HAP-1 (cell line): ENCODE data around the gene HMCN1.

ENCODE experiments used
- DNase-seq, 2 experiments: peaks; one replicate each; pipeline ENCODE4 v3.0.0-alpha.2; 2016 to 2020; ENCODE audit warnings: low spot score in 2 of 2
- H3K27me3 ChIP-seq: fragments of 250-450 bp; sonication (Bioruptor Pico); 2 replicates; pipeline ENCODE4 v1.5.1; 2020; ENCODE audit warnings: low read depth, mild to moderate bottlenecking, moderate library complexity
- H3K36me3 ChIP-seq: fragments of 250-450 bp; sonication (Bioruptor Pico); replicated peaks from 2 replicates; pipeline ENCODE4 v1.5.1; 2020; ENCODE audit warnings: mild to moderate bottlenecking
- H3K4me1 ChIP-seq: fragments of 250-450 bp; sonication (Bioruptor Pico); 2 replicates; pipeline ENCODE4 v1.5.1; 2020; ENCODE audit warnings: mild to moderate bottlenecking
- H3K4me3 ChIP-seq: fragments of 250-450 bp; sonication (Bioruptor Pico); 2 replicates; pipeline ENCODE4 v1.5.1; 2020; ENCODE audit warnings: mild to moderate bottlenecking, moderate library complexity
- H3K9me3 ChIP-seq: fragments of 250-450 bp; sonication (Bioruptor Pico); 2 replicates; pipeline ENCODE4 v1.5.1; 2020; ENCODE audit warnings: mild to moderate bottlenecking, moderate library complexity
- in situ Hi-C: fragments of 300-500 bp; cut with MboI; formaldehyde crosslinking; loops from 3 replicates; pipeline ENCODE4 v1.14.3; 2020; ENCODE audit warnings: low sequenced_read_pairs, inconsistent platforms, mixed read lengths

Gene HMCN1

DNA sequence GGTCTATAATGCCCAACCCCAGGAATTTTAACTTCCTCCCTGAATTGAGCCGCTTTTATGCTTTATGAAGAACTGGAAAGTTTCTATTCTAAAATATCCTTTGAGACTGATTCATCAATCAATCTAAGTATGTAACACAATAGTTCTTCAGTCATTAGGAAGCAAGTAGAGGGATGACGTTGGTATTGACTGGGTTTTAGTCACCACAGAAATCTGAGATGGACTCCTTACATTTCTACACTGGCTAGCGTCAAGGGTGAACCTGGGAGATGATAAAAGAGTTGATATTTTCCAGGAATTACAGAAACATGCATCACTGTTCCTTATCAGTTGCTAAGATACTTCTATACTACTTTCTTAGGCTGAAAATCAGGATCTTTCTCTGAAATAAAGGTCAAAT is 308.0 kb downstream of the HMCN1 start:
- Histone ChIP-seq H3K36me3 (no peaks in the 10 kb centered on the region), H3K4me3 (no peak overlapping the region), H3K4me1 (no peaks in the 10 kb centered on the region), H3K9me3 (no peaks in the 10 kb centered on the region), H3K27me3 (no peaks in the 10 kb centered on the region; the same call in 1 of the 2 replicates)
- DNase-seq, result no peak
- in situ Hi-C loops, result no loop called here

DNA sequence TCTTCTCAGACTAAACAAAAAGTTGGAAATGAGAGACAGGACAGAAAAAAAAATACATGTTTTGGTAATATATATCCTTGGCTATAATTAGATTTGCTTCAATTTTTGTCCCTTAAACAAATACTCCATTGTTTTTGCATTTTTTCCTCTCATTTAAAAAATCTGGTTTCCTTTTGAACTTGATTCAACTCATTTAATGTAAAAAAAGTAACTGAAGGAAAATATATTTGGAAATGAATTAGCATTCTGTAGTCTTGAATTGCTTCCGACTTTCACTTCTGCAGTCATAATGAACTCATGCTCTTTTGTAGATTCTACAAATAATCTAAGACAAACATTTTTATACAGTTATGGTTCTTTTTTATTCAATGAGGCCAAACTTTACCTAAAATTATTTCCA is 309.1 kb downstream of the HMCN1 start:
- Histone ChIP-seq H3K9me3 (no peaks in the 10 kb centered on the region), H3K27me3 (no peaks in the 10 kb centered on the region; the same call in 1 of the 2 replicates), H3K36me3 (no peaks in the 10 kb centered on the region), H3K4me1 (no peaks in the 10 kb centered on the region), H3K4me3 (no peak overlapping the region)
- no peak for DNase-seq
- in situ Hi-C loops, result no loop called here

DNA sequence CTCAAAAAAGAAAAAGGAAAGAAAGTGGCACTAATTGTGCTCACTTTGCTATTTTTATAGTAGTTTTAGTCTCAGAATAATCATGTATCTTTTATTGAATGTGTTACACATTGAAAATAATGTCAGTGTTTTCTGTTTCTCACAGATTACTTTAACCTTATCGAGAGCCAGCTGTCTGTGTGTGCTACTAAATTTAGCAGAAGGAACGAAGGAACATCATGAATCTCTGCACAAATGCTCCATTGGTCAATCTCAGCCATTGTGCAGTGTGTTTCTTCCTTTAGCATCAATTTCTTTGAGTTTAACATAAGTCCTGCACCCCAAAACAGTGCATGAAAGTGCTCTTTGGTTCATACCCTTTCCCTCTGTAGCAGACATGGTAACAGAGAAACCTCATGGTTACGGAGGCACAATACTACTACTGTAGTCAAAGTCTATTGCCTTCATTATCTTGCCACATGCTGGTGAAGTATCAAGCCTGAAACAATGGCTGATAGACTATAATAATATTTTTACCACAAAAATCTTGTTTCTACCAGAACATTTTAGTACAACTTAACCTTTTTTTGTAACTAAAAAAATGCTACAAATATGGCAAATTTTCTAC is 310.0 kb downstream of the HMCN1 start:
- H3K27me3 ChIP-seq, result no peaks in the 10 kb centered on the region
- no peaks in the 10 kb centered on the region for H3K9me3 ChIP-seq
- H3K36me3 ChIP-seq, result no peaks in the 10 kb centered on the region
- H3K4me1 ChIP-seq, result no peaks in the 10 kb centered on the region
- in situ Hi-C loops, result no loop called here
- H3K4me3 ChIP-seq, result no peak overlapping the region
- no peak for DNase-seq

DNA sequence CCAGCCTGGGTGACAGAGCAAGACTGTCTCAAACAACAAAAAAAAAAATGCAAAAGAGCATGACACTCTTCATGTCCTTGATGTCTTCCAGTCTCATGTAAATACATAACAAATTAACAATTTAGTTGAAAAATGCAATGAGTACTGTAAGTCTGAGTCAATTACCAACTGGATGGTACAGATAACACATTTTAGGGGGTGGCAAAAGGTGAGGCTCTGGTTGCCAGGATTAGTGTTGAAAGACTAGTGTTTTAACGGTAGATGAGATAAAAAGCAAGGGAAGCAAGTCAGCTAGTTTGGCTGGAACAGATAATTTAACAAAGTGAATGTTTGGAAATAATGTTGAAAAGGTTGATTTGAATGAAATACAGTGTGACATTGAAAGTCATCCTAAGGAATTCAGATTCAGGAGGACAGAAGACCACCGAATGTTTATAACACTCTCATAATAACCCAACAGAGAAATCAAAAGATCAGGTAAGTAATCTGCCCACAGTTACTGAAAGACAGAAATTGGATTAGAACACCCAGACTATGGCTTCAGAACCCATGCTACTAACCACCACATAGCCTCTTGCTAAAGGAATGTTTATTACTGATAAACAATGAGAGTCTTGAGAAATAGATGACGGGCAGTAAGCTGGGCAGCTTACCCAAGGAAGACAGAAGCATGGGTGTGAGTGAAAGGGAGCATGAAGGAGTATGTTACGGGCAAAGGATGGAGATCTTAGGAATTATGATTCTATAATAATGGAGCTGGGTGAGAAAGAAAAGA is 312.4 kb downstream of the HMCN1 start:
- no peaks in the 10 kb centered on the region for H3K36me3 ChIP-seq
- no peak overlapping the region for H3K4me3 ChIP-seq
- no peaks in the 10 kb centered on the region for H3K9me3 ChIP-seq
- in situ Hi-C loops, result no loop called here
- H3K27me3 ChIP-seq, result no peaks in the 10 kb centered on the region
- no peak for DNase-seq
- H3K4me1 ChIP-seq, result no peaks in the 10 kb centered on the region

DNA sequence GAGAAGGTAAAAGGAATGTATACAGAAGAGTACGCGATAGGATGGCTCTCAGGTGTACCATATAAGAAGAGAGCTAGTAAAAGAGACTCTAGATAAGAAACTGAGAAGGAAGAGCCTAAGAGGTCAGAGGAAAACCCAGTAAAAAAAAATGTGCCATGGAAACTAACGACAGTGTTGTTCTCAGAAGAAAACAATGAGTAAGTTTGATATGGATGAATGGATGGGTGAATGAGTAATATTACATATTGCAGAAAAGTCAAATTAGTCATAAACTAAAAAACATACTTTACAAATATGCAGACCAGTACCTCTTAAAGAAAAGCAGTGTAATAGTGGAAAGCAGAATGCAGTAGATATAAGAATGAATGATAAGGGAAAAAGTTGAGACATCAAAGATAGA is 316.2 kb downstream of the HMCN1 start:
- H3K27me3 ChIP-seq, result no peaks in the 10 kb centered on the region
- H3K9me3 ChIP-seq, result no peaks in the 10 kb centered on the region
- in situ Hi-C loops, result no loop called here
- no peak for DNase-seq
- no peaks in the 10 kb centered on the region for H3K4me1 ChIP-seq
- no peaks in the 10 kb centered on the region for H3K36me3 ChIP-seq
- H3K4me3 ChIP-seq, result no peak overlapping the region

DNA sequence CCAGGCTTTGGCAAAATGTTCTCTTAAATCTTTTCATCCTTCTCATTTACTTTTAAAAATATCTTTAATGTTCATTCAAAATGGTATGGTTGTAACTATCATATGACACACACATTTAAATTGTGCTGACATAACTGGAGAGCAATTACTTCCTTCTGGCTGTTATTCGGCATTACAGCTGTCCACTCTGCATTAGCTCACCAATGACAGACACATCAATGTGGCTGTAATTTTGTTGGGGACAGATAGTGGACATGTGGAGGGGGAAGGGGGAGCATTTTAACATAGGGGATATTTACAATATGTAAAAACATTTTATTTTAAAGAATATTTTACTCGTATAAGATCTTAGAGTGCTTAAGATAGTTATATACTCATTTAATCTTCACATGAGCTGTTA is 319.8 kb downstream of the HMCN1 start:
- H3K4me1 ChIP-seq, result no peaks in the 10 kb centered on the region
- no peak overlapping the region for H3K4me3 ChIP-seq
- no peak for DNase-seq
- in situ Hi-C loops, result no loop called here
- H3K9me3 ChIP-seq, result no peaks in the 10 kb centered on the region
- no peaks in the 10 kb centered on the region for H3K36me3 ChIP-seq
- H3K27me3 ChIP-seq, result peaks cover 5% of the 10 kb centered on the region; the same call in 1 of the 2 replicates

DNA sequence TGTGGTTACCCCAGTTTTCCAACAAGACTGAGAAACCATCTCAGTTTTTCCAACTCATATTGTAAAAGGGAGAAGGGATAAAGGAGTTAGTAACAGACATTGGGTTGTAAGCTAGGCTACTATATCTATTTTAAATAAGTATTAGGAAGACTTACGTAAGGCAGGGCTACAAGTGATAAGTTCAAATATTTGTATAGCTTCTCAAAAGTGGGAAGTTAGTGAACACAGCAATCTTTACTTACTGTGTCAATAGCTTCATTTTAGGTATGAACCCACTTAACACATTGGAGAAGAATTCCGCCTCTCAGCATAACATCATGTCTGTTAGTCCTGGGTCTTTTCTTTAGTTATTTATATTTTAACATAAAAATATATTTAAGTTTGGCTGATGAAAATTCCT is 320.7 kb downstream of the HMCN1 start:
- peaks cover 5% of the 10 kb centered on the region; the same call in 1 of the 2 replicates for H3K27me3 ChIP-seq
- DNase-seq, result no peak
- no peak overlapping the region for H3K4me3 ChIP-seq
- no peaks in the 10 kb centered on the region for H3K36me3 ChIP-seq
- no peaks in the 10 kb centered on the region for H3K9me3 ChIP-seq
- H3K4me1 ChIP-seq, result no peaks in the 10 kb centered on the region
- in situ Hi-C loops, result no loop called here

DNA sequence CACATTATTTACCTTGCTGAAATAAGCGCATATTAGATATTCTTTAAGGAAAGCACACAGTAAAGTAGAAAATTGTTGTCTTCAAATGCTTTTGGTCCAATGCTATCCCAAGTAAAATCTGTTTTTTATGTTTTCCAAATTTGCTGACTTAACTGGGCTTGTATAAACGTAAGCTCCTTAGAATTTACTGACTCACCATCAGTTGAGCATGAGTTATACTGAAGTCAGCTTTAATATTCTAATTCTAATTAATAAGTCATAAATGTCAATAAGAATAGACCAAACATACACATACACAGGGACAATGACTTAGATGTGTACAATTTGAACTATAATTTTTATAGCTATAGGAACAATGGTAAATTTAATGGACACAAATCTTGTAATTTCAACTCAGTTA is 321.7 kb downstream of the HMCN1 start:
- no peaks in the 10 kb centered on the region for H3K4me1 ChIP-seq
- H3K9me3 ChIP-seq, result no peaks in the 10 kb centered on the region
- DNase-seq, result no peak
- peaks cover 5% of the 10 kb centered on the region; the same call in 1 of the 2 replicates for H3K27me3 ChIP-seq
- H3K36me3 ChIP-seq, result no peaks in the 10 kb centered on the region
- H3K4me3 ChIP-seq, result no peak overlapping the region
- in situ Hi-C loops, result no loop called here

DNA sequence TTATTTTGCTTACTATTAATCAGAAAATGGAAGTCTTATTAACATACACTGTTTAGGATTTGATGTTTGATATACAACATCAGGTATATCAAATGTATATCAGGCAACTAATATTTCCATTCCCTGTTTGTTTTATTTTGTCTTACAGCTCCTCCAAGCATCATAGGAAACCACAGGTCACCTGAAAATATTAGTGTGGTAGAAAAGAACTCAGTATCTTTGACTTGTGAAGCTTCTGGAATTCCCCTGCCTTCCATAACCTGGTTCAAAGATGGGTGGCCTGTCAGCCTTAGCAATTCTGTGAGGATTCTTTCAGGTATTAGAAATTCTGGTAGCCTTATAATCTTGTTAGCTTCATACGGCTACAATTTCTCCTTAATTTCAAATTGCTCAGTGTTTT is 322.9 kb downstream of the HMCN1 start:
- Histone ChIP-seq H3K36me3 (no peaks in the 10 kb centered on the region), H3K27me3 (peaks cover 5% of the 10 kb centered on the region; the same call in 1 of the 2 replicates)
- no peak for DNase-seq

DNA sequence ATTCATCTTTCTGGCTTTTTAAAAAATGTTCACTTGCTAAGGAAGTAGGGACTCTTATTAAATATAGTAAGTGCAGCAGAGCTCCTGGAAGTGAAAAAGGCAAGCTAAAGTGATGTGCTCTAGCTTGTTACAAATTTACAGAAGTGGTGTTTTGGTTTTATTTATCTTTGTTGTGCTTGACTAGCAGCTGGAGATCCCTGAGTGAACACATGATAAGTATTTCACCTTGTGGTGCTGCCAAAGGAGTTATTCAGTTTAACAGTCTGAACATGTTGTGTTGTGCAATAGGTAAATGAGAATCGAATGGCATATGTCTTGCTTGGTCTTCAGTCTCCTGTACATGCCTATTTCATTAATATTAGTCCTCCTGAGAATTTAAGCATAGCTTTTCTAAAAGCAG is 325.1 kb downstream of the HMCN1 start:
- Histone ChIP-seq H3K36me3 (no peaks in the 10 kb centered on the region), H3K9me3 (no peaks in the 10 kb centered on the region), H3K27me3 (peaks cover 5% of the 10 kb centered on the region; the same call in 1 of the 2 replicates), H3K4me1 (no peaks in the 10 kb centered on the region), H3K4me3 (no peak overlapping the region)
- DNase-seq, result no peak
- in situ Hi-C loops, result no loop called here

More for the DNA sequence above, 322.9 kb downstream of the HMCN1 start:
- Histone ChIP-seq H3K4me1 (no peaks in the 10 kb centered on the region), H3K4me3 (no peak overlapping the region), H3K9me3 (no peaks in the 10 kb centered on the region)
- in situ Hi-C loops, result no loop called here

DNA sequence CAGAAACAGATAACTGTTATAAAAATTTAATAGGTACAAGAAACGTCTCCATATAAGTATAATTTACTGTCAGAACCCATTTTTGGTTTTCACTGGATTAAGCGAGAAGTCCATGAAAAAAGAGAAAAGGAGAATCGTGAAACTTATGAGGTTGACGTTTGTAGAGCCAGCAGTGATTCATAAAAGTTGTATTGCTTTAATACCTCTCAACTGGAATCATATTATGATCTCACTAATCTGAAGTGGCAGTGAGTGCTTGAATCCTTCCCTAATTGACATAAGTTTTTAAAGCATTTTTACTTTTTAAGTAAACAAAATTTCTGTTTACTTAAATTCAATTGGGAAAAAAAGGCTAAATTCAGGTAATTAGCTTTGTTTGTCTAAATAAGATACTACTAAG is 325.6 kb downstream of the HMCN1 start:
- H3K4me1 ChIP-seq, result no peaks in the 10 kb centered on the region
- in situ Hi-C loops, result no loop called here
- no peak for DNase-seq

DNA sequence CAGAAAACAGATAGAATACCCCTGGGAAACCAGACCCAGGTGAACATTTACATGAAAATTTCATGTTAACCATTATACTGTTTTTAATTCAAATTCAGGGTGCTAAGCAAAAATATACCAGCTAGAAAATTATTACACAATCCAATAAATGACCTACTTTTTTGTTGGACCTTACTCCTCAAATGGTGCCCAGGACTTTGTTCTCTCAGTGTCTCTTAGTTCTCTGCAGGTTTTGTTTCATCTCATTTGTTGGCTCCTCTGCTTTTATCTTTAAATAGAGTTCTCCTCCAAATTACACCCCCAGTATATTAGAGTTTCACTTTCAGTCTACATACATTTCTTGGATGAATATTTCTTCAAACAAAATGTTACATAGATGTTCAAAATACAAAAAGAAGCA is 326.0 kb downstream of the HMCN1 start:
- H3K9me3 ChIP-seq, result no peaks in the 10 kb centered on the region
- H3K4me1 ChIP-seq, result no peaks in the 10 kb centered on the region
- DNase-seq, result no peak
- in situ Hi-C loops, result no loop called here
- H3K27me3 ChIP-seq, result peaks cover 5% of the 10 kb centered on the region; the same call in 1 of the 2 replicates
- no peaks in the 10 kb centered on the region for H3K36me3 ChIP-seq
- H3K4me3 ChIP-seq, result no peak overlapping the region

More for the DNA sequence above, 325.6 kb downstream of the HMCN1 start:
- H3K27me3 ChIP-seq, result peaks cover 5% of the 10 kb centered on the region; the same call in 1 of the 2 replicates
- no peak overlapping the region for H3K4me3 ChIP-seq
- H3K9me3 ChIP-seq, result no peaks in the 10 kb centered on the region
- H3K36me3 ChIP-seq, result no peaks in the 10 kb centered on the region

DNA sequence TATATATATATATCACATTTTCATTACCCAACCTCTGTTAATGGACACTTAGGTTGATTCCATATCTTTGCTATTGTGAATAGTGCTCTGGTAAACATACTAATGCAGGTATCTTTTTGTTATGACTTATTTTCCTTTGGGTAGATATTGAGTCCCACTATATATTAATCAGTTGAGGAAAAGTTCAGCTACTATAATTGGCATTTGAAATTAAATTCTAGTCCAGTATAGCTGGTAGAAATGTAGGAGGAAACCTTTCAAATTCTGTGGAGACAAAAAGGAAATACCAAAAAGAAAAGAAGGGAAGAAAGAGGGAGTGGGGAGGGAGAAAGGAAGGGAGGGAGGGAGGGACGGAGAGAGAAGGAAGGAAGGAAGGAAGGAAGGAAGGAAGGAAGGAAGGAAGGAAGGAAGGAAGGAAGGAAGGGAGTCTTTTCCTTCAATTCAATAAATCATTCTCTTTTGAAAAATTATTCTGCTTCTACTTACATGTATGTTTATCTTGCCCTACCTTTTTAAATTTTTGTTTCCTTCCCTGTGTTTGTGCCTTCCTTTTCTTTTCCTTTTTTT is 329.0 kb downstream of the HMCN1 start:
- H3K27me3 ChIP-seq, result peaks cover 12% of the 10 kb centered on the region
- no peak for DNase-seq
- H3K4me3 ChIP-seq, result no peak overlapping the region
- no peaks in the 10 kb centered on the region for H3K9me3 ChIP-seq
- in situ Hi-C loops, result no loop called here
- no peaks in the 10 kb centered on the region for H3K4me1 ChIP-seq
- no peaks in the 10 kb centered on the region for H3K36me3 ChIP-seq

DNA sequence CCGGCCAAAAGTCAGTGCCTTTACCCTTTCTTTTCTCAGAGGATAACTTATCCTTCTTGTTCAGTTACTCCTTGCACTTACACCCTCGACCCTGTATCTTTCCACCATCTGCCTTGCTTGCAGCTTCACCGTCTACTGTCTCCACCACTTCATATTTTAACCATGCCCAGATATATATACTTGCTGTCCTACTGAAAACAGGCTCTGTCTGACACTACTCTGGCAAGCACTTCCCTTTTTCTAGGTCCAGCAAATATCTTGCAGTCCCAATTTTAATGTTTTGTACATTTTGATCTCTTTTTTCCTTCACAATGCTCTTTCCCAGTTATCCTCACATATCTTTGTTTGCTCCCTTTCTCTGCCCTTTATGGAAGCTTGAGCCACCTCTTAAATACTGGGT is 332.2 kb downstream of the HMCN1 start:
- Histone ChIP-seq H3K4me1 (no peaks in the 10 kb centered on the region), H3K36me3 (no peaks in the 10 kb centered on the region), H3K4me3 (no peak overlapping the region), H3K9me3 (no peaks in the 10 kb centered on the region), H3K27me3 (peaks cover 20% of the 10 kb centered on the region)
- in situ Hi-C loops, result no loop called here
- DNase-seq, result no peak
